Measurements from ENCODE around the gene CNGB1.

- no peak for TF ChIP-seq DPF2 (CRISPR knock-in tag; IDR thresholded peaks at IDR 0.05; ENCODE audit: borderline replicate concordance, low read depth)
- TF ChIP-seq THYN1 (CRISPR knock-in tag; IDR thresholded peaks at IDR 0.05; ENCODE audit: borderline replicate concordance, low read depth), result no peak
- TF ChIP-seq HCFC1 (IDR thresholded peaks at IDR 0.05; ENCODE audit: low read depth, low read length), result no peak
Measured at GRCh38 chr16:57918444-57918843, 52.5 kb downstream of the CNGB1 start.

Measured in HepG2 (cell line).